ENCODE data around the gene MELTF.

DNA sequence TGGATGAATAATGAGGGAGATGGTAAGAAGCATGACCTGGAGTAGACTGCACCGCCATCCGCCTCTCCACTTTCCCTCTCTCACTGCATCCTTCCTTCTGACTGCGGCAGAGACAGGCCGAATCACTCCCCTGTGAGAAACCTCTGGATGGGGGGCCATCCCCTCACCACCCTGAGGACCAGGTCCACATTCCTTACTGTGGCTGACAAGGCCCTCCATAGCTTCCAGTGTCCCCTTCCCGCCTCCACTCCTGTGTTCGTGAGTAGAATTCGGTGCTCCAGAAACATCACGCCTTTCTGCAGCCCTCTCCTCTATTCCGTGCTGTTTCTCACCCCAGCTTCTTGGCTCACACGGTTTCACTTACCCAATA lies 63.8 kb downstream of the MELTF start:
- no peak for TF ChIP-seq CTCF (conservative IDR thresholded peaks at IDR 0.05)
- no peak for TF ChIP-seq ZFX (IDR thresholded peaks at IDR 0.05)
